ENCODE measurements around the gene UBL5. TPM values are rescaled to one million over a fixed set of nuclear protein-coding genes. Genes with fewer than 3 reads are reported as not detected.

The UBL5 gene
- polyA plus RNA-seq, 1 donor from 2014 or later: 1,364 TPM

DNA sequence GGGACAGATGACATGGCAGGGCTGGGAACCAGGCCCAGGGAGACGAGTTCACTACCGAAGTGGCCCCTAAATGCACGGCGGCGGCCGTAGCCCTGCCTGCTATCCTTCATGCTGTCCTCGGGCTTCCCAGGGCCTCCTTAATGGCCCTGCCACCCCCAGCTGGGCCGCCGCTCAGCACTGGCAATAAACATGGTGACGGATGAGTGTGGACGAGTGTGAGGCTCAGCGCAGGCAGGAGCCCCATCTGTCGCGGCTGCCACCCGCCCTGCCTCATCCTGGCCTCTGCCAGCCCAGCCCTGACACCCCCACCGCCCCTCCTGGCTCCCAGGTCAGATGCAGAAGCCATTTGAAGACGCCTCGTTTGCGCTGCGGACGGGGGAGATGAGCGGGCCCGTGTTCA, 21.0 kb downstream of the UBL5 start:
- no peaks in the 10 kb centered on the region for H3K79me2 ChIP-seq (replicated peaks; ENCODE audit: insufficient read depth, low read length)
- no peaks in the 10 kb centered on the region for H4K20me1 ChIP-seq (ENCODE audit: insufficient read depth)
- H3K36me3 ChIP-seq (ENCODE audit: insufficient read depth, low read length): no peaks in the 10 kb centered on the region
- no peak overlapping the region for H2AFZ ChIP-seq (ENCODE audit: low read depth, low read length)
- H3K27me3 ChIP-seq (ENCODE audit: insufficient read depth, low read depth, low read length): no peaks in the 10 kb centered on the region
- H3K27ac ChIP-seq (ENCODE audit: low read length): no peak overlapping the region
- H3K4me3 ChIP-seq (ENCODE audit: low read length): no peak overlapping the region
- H3K9ac ChIP-seq (ENCODE audit: low read length): no peak overlapping the region
- TF ChIP-seq EP300 (conservative IDR thresholded peaks at IDR 0.05; ENCODE audit: poor library complexity, severe bottlenecking): no peak
- TF ChIP-seq EZH2 (IDR thresholded peaks at IDR 0.05; ENCODE audit: borderline replicate concordance, insufficient read depth, low read length, poor library complexity, severe bottlenecking): no peak
- TF ChIP-seq, protein P1, sequence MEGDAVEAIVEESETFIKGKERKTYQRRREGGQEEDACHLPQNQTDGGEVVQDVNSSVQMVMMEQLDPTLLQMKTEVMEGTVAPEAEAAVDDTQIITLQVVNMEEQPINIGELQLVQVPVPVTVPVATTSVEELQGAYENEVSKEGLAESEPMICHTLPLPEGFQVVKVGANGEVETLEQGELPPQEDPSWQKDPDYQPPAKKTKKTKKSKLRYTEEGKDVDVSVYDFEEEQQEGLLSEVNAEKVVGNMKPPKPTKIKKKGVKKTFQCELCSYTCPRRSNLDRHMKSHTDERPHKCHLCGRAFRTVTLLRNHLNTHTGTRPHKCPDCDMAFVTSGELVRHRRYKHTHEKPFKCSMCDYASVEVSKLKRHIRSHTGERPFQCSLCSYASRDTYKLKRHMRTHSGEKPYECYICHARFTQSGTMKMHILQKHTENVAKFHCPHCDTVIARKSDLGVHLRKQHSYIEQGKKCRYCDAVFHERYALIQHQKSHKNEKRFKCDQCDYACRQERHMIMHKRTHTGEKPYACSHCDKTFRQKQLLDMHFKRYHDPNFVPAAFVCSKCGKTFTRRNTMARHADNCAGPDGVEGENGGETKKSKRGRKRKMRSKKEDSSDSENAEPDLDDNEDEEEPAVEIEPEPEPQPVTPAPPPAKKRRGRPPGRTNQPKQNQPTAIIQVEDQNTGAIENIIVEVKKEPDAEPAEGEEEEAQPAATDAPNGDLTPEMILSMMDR (IDR thresholded peaks at IDR 0.05; ENCODE audit: poor library complexity, severe bottlenecking): no peak
- TF ChIP-seq MXI1 (conservative IDR thresholded peaks at IDR 0.05; ENCODE audit: poor library complexity, severe bottlenecking): no peak
- no peak for TF ChIP-seq SMC3 (conservative IDR thresholded peaks at IDR 0.05; ENCODE audit: poor library complexity)
- no peak for TF ChIP-seq POLR2AphosphoS5 (IDR thresholded peaks at IDR 0.05)
- TF ChIP-seq RAD21 (conservative IDR thresholded peaks at IDR 0.05): no peak
- TF ChIP-seq, protein P2, sequence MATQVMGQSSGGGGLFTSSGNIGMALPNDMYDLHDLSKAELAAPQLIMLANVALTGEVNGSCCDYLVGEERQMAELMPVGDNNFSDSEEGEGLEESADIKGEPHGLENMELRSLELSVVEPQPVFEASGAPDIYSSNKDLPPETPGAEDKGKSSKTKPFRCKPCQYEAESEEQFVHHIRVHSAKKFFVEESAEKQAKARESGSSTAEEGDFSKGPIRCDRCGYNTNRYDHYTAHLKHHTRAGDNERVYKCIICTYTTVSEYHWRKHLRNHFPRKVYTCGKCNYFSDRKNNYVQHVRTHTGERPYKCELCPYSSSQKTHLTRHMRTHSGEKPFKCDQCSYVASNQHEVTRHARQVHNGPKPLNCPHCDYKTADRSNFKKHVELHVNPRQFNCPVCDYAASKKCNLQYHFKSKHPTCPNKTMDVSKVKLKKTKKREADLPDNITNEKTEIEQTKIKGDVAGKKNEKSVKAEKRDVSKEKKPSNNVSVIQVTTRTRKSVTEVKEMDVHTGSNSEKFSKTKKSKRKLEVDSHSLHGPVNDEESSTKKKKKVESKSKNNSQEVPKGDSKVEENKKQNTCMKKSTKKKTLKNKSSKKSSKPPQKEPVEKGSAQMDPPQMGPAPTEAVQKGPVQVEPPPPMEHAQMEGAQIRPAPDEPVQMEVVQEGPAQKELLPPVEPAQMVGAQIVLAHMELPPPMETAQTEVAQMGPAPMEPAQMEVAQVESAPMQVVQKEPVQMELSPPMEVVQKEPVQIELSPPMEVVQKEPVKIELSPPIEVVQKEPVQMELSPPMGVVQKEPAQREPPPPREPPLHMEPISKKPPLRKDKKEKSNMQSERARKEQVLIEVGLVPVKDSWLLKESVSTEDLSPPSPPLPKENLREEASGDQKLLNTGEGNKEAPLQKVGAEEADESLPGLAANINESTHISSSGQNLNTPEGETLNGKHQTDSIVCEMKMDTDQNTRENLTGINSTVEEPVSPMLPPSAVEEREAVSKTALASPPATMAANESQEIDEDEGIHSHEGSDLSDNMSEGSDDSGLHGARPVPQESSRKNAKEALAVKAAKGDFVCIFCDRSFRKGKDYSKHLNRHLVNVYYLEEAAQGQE (IDR thresholded peaks at IDR 0.05; ENCODE audit: borderline replicate concordance): no peak
- TF ChIP-seq TAF1 (IDR thresholded peaks at IDR 0.05; ENCODE audit: low read depth): no peak
- H3F3A ChIP-seq (ENCODE audit: insufficient read depth, low read length, poor library complexity, severe bottlenecking): no peaks in the 10 kb centered on the region
- no peaks in the 10 kb centered on the region for H3K9me2 ChIP-seq (ENCODE audit: insufficient read depth, low read length)
- no peaks in the 10 kb centered on the region for H3K9me3 ChIP-seq (ENCODE audit: low read length)
- H3K4me2 ChIP-seq (ENCODE audit: low read length): no peak overlapping the region

- peaks cover 7% of the 10 kb centered on the region for H3K36me3 ChIP-seq (ENCODE audit: insufficient read depth, low read length)
- TF ChIP-seq SMC3 (conservative IDR thresholded peaks at IDR 0.05; ENCODE audit: poor library complexity): no peak
- TF ChIP-seq POLR2AphosphoS5 (IDR thresholded peaks at IDR 0.05): no peak
Observed at GRCh38 chr19:9849791-9850190, 22.1 kb downstream of the UBL5 start.

More at GRCh38 chr19:9849791-9850190, 22.1 kb downstream of the UBL5 start:
- H3K79me2 ChIP-seq (replicated peaks; ENCODE audit: insufficient read depth, low read length): no peaks in the 10 kb centered on the region
- H3K9ac ChIP-seq (ENCODE audit: low read length): no peak overlapping the region
- H2AFZ ChIP-seq (ENCODE audit: low read depth, low read length): no peak overlapping the region
- no peak overlapping the region for H3K4me3 ChIP-seq (ENCODE audit: low read length)
- no peaks in the 10 kb centered on the region for H3F3A ChIP-seq (ENCODE audit: insufficient read depth, low read length, poor library complexity, severe bottlenecking)
- no peaks in the 10 kb centered on the region for H3K9me3 ChIP-seq (ENCODE audit: low read length)
- no peaks in the 10 kb centered on the region for H3K27me3 ChIP-seq (ENCODE audit: insufficient read depth, low read depth, low read length)
- H4K20me1 ChIP-seq (ENCODE audit: insufficient read depth): no peaks in the 10 kb centered on the region
- no peaks in the 10 kb centered on the region for H3K9me2 ChIP-seq (ENCODE audit: insufficient read depth, low read length)
- H3K4me2 ChIP-seq (ENCODE audit: low read length): no peak overlapping the region
- H3K27ac ChIP-seq (ENCODE audit: low read length): no peak overlapping the region
